GM18909 (cell line): ENCODE results near the gene MOBP.
"Not testable (repeated sequence)": the region's sequence is repeated elsewhere in the genome, so short reads cannot be mapped to it uniquely, and the experiment has no call there.

ENCODE experiments used
- ATAC-seq: cut with Tn5 transposase; IDR thresholded peaks from one replicate; pipeline ENCODE4 v1.9.1; 2021; ENCODE audit warnings: mild to moderate bottlenecking; ENCODE audit not compliant: unreplicated experiment, poor library complexity

MOBP gene

DNA sequence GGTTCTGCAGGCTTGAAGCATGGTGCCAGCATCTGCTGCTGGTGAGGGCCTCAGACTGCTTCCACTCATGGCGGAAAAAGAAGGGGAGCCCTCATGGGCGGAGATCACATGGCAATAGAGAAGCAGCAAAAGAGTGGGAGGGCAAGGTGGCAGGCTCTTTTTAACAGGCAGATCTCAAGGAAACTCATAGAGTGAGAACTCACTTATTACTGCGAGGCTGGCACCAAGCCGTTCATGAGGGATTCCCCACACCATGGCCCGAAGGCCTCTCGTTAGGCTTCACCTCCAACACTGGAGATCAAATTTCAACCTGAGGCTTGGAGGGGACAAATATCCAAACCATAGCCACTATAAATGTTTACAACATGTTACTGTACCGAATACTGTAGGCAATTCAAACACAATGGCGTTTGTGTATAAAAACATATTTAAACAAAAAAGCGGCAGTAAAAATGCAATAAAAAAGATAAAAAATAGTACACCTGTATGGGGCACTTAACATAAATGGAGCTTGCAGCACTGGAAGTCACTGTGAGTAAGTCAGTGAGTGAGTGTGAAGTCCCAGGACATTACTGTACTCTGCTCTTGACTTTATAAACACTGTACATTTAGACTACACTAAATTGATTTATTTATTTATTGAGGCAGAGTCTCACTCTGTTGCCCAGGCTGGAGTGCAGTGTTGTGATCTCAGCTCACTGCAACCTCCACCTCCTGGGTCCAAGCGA lies 18.8 kb upstream of the MOBP start:
- ATAC-seq: no peak

DNA sequence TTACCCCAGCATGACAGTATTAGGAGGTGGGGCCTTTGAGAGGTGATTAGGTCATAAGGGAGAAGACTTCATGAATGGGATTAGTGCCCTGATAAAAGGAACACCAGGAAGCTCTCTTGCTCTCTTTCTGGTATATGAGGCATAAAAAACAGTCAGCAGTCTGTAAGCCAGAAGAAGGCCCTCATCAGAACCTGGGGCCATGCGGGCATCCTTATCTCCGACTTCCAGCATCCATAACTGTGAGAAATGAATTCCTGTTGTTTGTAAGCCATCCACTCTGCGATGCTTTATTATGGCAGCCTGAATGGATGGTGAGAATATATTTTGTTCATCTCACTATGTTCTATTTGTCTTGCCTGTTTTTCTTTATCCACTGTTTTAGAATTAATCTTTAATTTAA lies 17.7 kb upstream of the MOBP start:
- no peak for ATAC-seq

DNA sequence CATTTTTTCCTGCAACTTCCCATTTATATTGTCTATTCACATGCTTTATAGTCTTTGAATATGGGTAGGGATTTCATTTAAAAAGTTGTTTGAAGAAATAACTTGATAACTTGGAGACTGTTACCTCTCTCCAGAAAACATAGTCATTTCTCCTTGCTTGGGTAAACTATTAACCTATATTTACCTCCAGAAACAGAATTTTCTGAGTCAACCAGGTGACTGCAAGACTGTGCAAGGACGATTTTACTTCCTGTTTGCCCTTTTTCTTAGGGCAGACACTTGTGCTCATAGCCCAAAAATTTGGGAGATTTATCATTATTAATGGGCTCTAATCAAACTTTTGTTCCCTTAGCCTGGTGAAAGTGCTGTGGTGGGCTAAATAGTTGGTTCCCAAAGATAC lies 14.3 kb upstream of the MOBP start:
- peak; percentile 85 for ATAC-seq

DNA sequence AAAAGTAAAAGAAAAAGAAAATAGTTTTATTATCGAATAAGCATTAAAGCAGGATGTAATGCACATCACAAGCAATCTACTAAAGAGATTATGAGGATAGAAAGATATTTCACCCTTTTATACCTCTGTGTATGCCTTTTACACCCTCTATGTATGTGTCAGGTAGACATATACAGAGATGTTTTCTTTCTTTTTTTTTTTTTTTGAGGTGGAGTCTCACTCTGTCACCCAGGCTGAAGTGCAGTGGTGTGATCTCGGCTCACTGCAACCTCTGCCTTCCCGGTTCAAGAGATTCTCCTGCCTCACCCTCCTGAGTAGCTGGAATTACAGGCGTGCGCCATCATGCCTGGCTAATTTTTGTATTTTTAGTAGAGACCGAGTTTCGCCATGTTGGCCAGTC lies 13.6 kb upstream of the MOBP start:
- ATAC-seq: not testable (repeated sequence)

DNA sequence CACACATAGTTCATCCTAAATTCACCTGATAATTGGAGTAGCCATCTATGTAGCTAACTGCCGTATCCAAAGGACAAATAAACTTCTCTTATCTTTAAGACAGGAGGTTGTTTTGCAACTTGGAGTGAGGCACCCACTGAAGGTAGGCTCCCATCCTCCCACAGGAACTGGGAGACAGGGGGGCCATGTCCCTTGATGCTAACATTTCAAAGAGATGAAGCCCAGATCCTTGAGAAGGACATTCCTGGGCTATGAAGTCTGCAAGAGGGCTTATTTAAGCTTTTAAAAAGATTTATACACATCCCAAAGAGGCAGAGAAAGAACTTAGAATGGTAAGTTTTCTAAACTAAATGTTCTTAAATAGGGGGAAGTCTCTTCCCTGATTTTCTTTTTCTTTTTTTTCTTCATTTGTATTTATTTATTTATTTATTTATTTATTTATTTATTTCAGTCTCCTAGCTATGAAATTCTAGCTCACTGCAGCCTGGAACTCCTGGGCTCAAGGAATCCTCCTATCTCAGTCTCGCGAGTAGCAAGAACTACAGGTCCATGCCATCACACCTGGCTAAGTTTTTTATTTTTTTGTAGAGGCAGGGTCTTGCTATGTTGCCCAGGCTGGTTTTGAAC lies 12.8 kb upstream of the MOBP start:
- no peak for ATAC-seq

DNA sequence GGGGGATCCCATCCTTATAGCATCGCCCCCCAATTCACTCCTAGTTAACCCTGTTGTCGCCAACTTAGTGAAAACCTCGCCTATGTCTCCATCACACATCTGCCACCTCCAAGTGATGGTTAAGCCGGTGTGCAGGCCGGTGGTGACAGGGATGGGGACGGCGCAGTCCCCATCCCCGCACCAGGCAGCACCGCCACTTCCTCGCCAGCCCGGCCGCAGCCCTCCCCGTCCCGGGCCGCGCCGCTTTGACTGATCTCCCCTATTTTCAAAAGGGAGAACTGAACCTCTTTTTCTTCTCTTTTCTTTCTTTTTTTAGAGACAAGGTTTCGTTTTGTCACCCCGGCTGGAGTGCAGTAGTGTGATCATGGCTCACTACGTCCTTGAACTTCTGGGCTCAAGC lies 11.3 kb upstream of the MOBP start:
- no peak for ATAC-seq

DNA sequence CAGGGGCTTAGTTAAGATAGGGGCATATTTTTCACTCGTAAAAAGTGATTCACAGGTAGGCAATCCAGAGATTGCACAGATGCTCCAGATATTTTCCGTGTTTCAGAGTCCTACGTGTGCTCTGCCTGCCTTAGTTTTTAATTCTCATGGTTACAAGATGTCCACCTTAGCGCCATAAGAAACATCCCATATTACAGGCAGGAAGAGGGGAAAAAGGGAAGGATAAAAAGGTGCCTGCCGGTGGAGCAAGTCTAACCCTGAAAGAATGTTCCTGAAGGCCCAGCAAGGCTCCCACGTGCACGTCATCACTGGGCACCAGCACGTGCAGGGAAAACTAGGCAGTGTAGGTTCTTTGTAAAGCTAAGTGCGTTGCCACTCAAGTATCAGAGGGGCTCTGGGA lies 10.1 kb upstream of the MOBP start:
- no peak for ATAC-seq

DNA sequence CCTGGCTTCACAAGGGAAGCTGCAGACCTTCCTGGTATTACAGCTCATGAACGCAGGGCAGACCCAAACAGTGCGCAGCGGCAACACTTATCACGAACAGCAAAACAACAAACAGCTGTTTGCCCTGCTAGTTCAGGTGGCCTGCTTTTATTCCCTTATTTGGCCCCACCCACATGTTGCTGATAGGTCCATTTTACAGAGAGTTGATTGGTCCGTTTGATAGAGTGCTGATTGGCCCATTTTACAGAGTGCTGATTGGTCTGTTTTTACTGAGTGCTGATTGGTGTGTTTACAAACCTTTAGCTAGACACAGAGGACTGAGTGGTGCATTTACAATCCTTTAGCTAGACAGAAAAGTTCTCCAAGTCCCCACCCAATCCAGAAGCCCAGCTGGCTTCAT lies 8.9 kb upstream of the MOBP start:
- not testable (repeated sequence) for ATAC-seq

DNA sequence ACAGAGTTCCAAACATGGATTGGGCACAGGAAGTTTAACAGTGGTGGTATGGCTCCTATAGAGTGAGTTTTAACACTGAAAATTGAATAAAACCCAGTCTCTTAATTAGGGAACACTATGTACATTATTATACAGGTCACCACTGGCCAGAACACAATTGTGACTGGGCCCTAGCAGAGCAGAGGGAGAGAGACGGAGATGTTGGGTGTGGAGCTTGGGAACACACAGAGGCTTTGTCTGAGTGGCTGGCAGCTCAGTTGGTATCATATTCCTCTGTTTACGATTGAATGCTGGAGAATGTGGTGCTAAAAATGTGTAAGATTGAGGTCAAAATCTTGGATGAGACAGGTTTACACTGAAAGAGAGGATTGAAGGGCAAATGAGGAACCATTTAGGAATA lies 6.8 kb upstream of the MOBP start:
- ATAC-seq: no peak

DNA sequence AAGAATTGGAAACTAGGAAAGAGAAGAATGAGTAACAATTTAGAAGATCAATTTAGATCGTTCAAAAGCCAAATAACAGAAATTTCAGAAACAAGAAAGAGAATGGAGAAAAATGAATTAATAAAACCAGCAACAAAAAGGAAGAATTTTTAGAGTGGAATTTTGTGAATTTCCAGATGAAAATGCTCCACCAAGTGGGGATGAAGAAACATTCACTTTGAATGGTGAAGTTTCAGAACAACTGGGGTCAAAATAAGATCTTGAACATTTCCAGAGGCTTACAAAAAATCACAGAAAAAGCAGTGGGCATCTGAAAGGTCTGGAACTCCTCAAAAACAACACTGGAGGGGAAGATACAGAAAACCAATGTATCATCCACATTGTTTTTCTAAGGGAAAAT lies 4.2 kb upstream of the MOBP start:
- ATAC-seq: no peak

DNA sequence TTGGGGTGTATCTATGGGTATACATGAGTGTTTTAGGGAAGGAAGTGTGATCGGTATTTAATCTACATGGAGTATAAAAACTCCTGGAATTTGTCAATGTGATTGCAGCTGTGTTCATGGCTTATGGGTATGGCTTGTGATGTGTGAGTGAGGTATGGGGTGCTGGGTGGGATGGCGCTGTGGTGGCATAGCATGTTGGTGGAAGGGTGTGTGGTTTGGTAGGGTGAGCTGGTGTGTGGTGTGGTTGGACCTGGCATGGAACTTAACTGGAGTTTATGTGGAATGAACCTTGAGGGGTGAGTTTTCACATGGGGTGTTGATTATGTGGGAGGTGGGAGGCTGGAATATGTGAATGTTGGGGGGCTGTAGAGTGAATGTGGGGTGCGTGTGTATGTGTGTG lies 492 bp upstream of the MOBP start:
- ATAC-seq: no peak

DNA sequence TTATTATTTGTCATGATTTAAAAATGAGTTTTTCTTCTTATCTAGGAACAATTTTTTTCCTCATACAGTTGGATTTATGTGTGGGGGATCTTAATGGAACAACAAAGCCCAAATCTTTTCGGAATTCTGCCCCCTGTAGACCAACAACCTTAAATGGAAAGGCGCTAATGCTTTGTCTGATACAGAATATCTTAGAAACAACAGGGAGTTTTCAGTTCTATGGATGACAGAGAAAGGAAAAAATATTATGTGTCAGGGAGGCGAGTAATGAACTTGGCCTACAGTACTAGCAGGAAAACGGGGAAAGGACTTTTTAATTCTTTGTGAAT lies 592 bp downstream of the MOBP start:
- ATAC-seq: no peak

DNA sequence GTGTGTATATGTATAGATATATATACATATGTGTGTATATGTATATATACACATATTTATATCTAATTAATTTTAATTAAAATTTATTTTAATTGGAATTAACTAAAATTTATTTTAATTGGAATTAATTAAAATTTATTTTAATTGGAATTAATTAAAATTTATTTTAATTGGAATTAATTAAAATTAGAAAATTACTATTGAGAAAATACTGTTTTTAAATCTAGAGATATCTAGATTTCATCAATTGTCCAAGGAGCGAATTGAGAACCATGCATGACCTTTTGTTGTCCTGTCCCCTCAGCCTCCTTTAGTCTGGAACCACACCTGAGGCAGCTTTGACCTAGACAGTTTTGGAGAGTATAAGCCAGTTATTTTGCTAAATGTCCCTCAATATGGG lies 1.8 kb downstream of the MOBP start:
- no peak for ATAC-seq

DNA sequence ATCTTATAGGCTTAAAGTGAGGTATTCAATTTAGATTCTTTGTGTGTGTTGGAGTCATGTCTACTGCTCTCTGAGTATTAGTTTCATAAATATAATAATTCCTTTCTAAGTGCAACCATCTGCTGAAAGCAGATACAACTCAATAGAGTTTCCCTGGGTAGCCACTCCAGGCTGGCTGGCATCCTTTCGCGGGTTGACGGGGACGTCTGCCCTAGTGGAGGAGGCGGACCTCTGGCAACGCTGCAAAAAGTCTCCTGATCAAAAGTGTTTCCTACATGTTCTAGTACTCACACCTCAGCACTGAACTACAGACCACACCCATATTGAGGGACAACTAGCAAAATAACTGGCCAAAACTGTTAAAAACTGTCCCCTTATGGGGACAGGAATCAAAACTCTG lies 2.5 kb downstream of the MOBP start:
- no peak for ATAC-seq

DNA sequence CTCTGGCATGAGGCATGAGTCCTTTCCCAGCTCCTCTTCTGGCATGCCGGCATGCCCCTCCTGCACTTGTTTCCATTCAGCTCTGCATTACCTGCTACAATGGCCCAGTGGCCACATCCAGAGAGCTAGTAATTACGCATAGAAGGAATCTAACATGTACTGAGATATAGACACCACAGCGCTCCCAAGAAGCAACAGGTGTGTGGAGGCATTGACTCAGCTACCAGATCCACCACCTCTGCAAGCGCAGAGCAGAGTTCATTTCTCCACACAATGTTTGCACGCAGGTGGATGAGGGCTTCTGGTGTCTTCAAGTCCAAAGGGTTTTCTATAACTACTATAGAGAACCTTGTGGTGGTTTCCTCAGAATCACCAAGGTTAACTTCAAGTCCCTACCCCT lies 4.2 kb downstream of the MOBP start:
- ATAC-seq: no peak

DNA sequence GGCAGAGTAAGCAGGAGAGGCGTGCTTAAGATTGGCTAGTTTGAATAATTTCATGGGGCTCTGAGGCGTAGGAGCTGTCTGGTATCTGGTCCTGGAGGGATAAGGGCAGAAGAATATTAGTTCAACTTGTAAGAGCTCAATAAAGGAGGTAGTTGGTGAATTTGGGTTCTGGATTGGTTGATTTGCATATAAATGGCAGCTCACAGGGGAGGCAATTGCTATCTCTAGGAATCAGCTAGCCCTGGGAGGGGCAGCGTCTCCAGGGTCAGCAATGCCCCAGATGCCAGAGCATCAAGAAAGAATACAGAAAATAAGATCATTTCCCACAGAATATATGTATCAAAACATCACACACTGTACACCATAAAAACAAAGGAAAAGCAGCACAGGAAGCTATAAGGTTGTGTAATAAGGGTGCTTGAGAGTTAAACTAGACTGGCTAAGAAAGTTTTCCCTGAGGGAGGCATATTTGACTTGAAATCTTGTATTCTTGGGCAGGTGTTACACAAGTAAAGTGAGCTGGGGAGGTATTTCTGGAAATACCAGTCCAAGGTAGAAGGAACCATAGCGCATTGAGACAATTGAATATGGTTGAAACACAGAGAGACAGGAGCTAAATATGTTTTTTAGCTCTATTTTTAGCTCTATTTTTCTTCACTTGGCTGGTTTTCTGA lies 6.1 kb downstream of the MOBP start:
- no peak for ATAC-seq

DNA sequence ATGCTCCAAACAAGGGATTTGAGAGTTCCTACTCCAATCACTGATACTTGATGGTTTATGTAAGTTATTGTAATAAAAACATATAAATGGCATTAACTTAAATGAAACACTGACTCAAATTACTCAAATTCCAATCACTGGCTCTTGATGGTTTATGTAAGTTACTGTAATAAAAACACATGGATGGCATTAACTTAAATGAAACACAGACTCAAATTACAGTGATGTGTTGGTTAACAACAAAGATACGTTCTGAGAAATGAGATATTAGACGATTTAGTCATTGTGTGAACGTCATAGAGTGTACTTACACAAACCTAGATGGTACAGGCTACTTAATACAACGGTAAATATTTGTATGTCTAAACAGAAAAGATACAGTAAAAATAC lies 6.6 kb downstream of the MOBP start:
- no peak for ATAC-seq

DNA sequence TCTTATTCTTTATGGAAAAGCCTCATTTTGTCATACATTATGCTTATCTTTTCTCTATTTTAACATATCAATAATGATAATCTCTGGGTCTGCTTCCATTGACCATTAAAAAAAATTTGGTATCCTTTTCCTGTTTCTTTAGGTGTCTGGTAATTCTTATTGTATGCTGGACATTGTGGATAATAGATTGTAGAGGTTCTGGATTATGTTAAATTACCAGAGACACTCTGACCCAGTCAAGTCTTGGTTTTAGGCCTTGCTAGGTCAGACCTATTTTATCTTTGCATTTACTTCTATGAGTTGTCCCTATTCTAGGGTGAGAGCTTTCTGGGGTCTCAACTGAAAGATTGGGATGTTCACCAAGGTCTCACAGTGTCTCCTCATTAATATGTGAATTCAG lies 9.3 kb downstream of the MOBP start:
- ATAC-seq: no peak

DNA sequence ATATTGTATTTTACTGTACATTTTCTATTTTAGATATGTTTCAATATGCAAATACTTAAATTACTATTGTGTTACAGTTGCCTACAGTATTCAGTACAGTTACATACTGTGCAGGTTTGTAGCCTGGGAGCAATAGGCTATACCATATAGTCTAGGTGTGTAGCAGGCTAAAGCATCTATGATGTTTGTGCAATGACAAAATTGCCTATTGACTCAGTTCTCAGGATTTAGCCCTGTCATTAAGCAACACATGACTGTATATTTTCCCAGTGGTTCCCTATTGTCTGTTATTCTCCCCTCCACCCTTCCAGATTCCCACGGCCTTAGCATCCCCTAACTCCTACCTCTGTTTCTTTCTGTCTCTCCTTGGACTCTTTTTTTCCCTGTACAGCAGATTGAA lies 10.7 kb downstream of the MOBP start:
- no peak for ATAC-seq

DNA sequence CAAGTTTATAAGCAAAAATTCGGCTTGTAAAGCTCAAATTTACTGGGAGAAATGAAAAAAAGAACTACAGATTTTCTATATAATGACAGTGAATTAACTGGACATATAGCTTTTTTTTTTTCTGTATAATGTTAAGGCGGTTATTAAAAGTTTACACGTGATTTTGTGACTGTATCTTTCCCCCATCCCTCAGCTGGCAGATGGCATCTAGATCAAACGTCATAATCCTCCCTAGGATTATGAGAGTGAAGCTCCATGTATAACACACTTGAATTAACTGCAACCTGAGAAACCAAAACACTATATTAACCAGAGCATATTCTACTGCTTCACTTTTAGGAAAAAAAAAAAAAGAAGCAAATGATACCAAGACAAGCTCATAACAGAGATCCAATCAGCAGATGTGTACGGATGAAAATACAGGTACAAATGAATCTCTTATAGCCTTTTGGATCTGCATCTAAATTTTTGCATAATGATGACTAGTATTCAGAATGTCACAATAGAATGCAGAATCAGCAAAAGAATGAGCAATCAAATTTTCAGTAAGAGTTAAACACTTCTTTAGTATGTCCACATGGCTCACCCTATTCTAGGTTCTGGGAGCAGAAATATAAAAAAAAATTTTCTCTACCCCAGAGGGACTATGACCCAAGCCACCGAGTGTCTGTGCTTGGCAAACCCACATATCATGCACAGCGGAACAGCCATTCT lies 12.4 kb downstream of the MOBP start:
- ATAC-seq: no peak

DNA sequence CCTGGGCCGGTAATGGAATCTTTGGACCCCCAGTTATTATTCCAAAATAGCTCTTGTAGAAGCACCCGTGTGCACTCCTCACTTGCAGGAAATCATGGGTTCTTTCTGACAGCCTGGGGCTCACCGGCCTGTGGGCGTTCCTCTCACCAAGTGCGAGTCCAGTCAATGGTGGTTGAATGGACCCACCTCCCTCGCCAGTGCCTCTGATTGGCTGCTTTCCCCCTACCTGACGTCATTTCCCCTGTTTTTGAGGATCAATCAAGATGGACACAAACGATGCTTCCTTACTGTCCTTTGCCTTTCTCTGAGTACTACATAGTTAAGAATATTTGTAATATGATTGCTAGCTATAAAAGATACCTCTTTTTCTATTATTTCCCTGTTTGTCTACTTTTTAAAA lies 18.1 kb downstream of the MOBP start:
- ATAC-seq: no peak
